WTC11 (cell line): Measurements from ENCODE around the gene SSC5D. TPM values are rescaled to one million over a fixed set of nuclear protein-coding genes. Genes with fewer than 3 reads are reported as not detected.

Source experiments
- ATAC-seq: fragments of 200-7000 bp; cut with Tn5 transposase; 2 replicates; pipeline ENCODE4 v1.10.0; 2021; ENCODE audit warnings: mild to moderate bottlenecking, moderate library complexity
- CTCF ChIA-PET: fragments of 300-600 bp; sonication (Branson Sonifier 250); formaldehyde crosslinking; loops from one replicate; lab custom pipeline; 2021; ENCODE audit warnings: antibody characterized with exemption; lab: Charles Lee
- POLR2A ChIA-PET: fragments of 350-600 bp; sonication (Branson Sonifier 250); formaldehyde crosslinking; loops from one replicate; lab custom pipeline; 2021; ENCODE audit warnings: antibody characterized with exemption; lab: Charles Lee
- DNase-seq: peaks from one replicate; pipeline ENCODE4 v3.0.0; 2021; ENCODE audit warnings: low spot score
- H3K27ac Mint-ChIP-seq: 2 replicates; pipeline ENCODE4 v1.8.0; 2021; ENCODE audit warnings: mixed read lengths
- H3K27me3 Mint-ChIP-seq: 2 replicates; pipeline ENCODE4 v1.8.0; 2021; ENCODE audit warnings: low read depth, mild to moderate bottlenecking, moderate library complexity, mixed read lengths
- H3K36me3 Mint-ChIP-seq: 2 replicates; pipeline ENCODE4 v1.8.0; 2021; ENCODE audit warnings: mixed read lengths
- H3K4me1 Mint-ChIP-seq: 2 replicates; pipeline ENCODE4 v1.8.0; 2022; ENCODE audit warnings: mixed read lengths
- H3K4me3 Mint-ChIP-seq: 2 replicates; pipeline ENCODE4 v1.8.0; 2021; ENCODE audit warnings: mild to moderate bottlenecking, moderate library complexity, mixed read lengths
- H3K9me3 Mint-ChIP-seq: 2 replicates; pipeline ENCODE4 v1.8.0; 2021; ENCODE audit warnings: mixed read lengths
- CBFB ChIP-seq: sonication (generic); formaldehyde crosslinking; IDR thresholded peaks from 2 replicates; pipeline ENCODE4 v1.8.1; 2022; ENCODE audit warnings: mild to moderate bottlenecking, low read depth, missing genetic modification reagents
- EMX1 ChIP-seq: fragments of 250-450 bp; sonication (Bioruptor Pico); IDR thresholded peaks from 2 replicates; pipeline ENCODE4 v1.8.0; 2021; ENCODE audit warnings: mild to moderate bottlenecking
- MYBL2 ChIP-seq: sonication (generic); formaldehyde crosslinking; IDR thresholded peaks from 2 replicates; pipeline ENCODE4 v1.8.1; 2023; ENCODE audit warnings: mild to moderate bottlenecking, moderate library complexity, missing genetic modification reagents
- NFE2L1 ChIP-seq: sonication (generic); formaldehyde crosslinking; IDR thresholded peaks from 2 replicates; pipeline ENCODE4 v1.8.1; 2023; ENCODE audit warnings: missing genetic modification reagents
- ZNF121 ChIP-seq: sonication (generic); formaldehyde crosslinking; IDR thresholded peaks from 2 replicates; pipeline ENCODE4 v1.8.0; 2023; ENCODE audit warnings: missing genetic modification reagents
- ZNF138 ChIP-seq: sonication (generic); formaldehyde crosslinking; conservative IDR thresholded peaks from 2 replicates; pipeline ENCODE4 v1.8.1; 2022; ENCODE audit warnings: mild to moderate bottlenecking, moderate library complexity, missing genetic modification reagents
- ZNF416 ChIP-seq: fragments of 250-450 bp; sonication (Bioruptor Pico); IDR thresholded peaks from 2 replicates; pipeline ENCODE4 v1.9.0; 2021; ENCODE audit warnings: mild to moderate bottlenecking, inconsistent platforms
- ZNF423 ChIP-seq: fragments of 250-450 bp; sonication (Bioruptor Pico); IDR thresholded peaks from 2 replicates; pipeline ENCODE4 v2.1.2; 2022; ENCODE audit warnings: mild to moderate bottlenecking, moderate library complexity
- ZNF671 ChIP-seq: fragments of 250-450 bp; sonication (Bioruptor Pico); IDR thresholded peaks from 2 replicates; pipeline ENCODE4 v1.8.0; 2021; ENCODE audit warnings: mild to moderate bottlenecking
- total RNA-seq: library from RNA; stranded (reverse); gene quantifications from 3 replicates; pipeline ENCODE4 v1.2.3, GENCODE V29; 2021
- TF ChIP-seq, protein P1 (sequence below): sonication (generic); formaldehyde crosslinking; IDR thresholded peaks from 2 replicates; pipeline ENCODE4 v1.8.1; 2023; ENCODE audit warnings: mild to moderate bottlenecking, moderate library complexity, missing genetic modification reagents
- TF ChIP-seq, protein P2 (sequence below): sonication (generic); formaldehyde crosslinking; IDR thresholded peaks from 2 replicates; pipeline ENCODE4 v1.8.1; 2023; ENCODE audit warnings: mild to moderate bottlenecking, missing genetic modification reagents, moderate library complexity
- TF ChIP-seq, protein P3 (sequence below): fragments of 250-450 bp; sonication (Bioruptor Pico); IDR thresholded peaks from 2 replicates; pipeline ENCODE4 v1.9.0; 2021; ENCODE audit warnings: mild to moderate bottlenecking, borderline replicate concordance
- TF ChIP-seq, protein P4 (sequence below): sonication (generic); formaldehyde crosslinking; IDR thresholded peaks from 2 replicates; pipeline ENCODE4 v1.8.1; 2023; ENCODE audit warnings: mild to moderate bottlenecking, missing genetic modification reagents
- TF ChIP-seq, protein P5 (sequence below): fragments of 250-450 bp; sonication (Bioruptor Pico); IDR thresholded peaks from 2 replicates; pipeline ENCODE4 v1.9.0; 2021; ENCODE audit warnings: mild to moderate bottlenecking
- TF ChIP-seq, protein P6 (sequence below): sonication (generic); formaldehyde crosslinking; conservative IDR thresholded peaks from 2 replicates; pipeline ENCODE4 v1.8.1; 2022; ENCODE audit warnings: mild to moderate bottlenecking, missing genetic modification reagents
- TF ChIP-seq, protein P7 (sequence below): sonication (generic); formaldehyde crosslinking; IDR thresholded peaks from 2 replicates; pipeline ENCODE4 v1.8.1; 2022; ENCODE audit warnings: low read depth, missing genetic modification reagents, borderline replicate concordance
- TF ChIP-seq, protein P8 (sequence below): fragments of 200-600 bp; IDR thresholded peaks from 2 replicates; pipeline ENCODE4 v1.8.0; 2022; ENCODE audit warnings: antibody characterized with exemption
- TF ChIP-seq, protein P9 (sequence below): sonication (generic); formaldehyde crosslinking; IDR thresholded peaks from 2 replicates; pipeline ENCODE4 v1.8.1; 2023; ENCODE audit warnings: mild to moderate bottlenecking, missing genetic modification reagents, moderate library complexity

Gene SSC5D
- total RNA-seq, 1 experiment from 2014 or later = 2.9 TPM

DNA sequence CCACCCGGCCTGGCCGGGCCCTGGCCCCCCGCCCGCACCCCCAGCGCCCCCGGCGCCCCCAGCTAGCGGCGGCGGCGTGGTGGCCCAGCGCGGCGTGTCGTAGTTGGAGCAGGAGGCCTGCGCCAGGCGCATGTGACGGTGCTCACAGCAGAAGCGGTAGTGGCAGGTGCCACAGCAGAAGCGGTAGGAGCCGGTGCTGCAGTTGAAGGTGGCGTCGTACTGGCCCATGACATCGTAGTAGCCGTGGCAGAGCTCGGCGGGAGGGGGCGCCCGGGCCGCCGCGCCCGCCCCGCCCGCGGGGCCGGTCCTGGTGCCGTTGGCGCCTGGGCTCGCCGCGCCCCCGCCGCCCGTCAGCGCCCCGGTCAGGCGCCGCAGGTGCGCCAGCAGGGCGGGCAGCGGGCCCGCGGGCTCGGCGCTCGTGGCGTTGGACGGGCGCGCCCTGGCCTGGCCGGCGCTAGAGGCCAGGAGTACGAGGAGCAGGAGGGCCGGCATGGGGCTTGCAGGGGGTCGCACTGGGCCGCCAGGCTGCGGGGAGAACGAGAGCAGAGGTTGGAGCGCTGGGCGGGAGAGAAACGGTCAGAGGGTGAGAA lies 45.8 kb upstream of the SSC5D start:
- Mint-ChIP-seq H3K36me3 (no peaks in the 10 kb centered on the region), H3K27me3 (peaks cover 2% of the 10 kb centered on the region), H3K9me3 (no peaks in the 10 kb centered on the region), H3K4me1 (peaks cover 23% of the 10 kb centered on the region), H3K4me3 (peak overlapping the region; percentile 68), H3K27ac (no peak overlapping the region)
- DNase-seq (peak; percentile 54), ATAC-seq (peak; percentile 18)
- CTCF ChIA-PET = interaction anchor here (0.6 to 1.4 kb wide), 7 partner anchors 19 to 282 kb away, joined by 3 to 4 read pairs (median 3); partner anchors contain the start of gene ISOC2
- TF ChIP-seq, protein P1, sequence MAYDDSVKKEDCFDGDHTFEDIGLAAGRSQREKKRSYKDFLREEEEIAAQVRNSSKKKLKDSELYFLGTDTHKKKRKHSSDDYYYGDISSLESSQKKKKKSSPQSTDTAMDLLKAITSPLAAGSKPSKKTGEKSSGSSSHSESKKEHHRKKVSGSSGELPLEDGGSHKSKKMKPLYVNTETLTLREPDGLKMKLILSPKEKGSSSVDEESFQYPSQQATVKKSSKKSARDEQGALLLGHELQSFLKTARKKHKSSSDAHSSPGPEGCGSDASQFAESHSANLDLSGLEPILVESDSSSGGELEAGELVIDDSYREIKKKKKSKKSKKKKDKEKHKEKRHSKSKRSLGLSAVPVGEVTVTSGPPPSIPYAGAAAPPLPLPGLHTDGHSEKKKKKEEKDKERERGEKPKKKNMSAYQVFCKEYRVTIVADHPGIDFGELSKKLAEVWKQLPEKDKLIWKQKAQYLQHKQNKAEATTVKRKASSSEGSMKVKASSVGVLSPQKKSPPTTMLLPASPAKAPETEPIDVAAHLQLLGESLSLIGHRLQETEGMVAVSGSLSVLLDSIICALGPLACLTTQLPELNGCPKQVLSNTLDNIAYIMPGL = no peak
- no peak for TF ChIP-seq CBFB (CRISPR knock-in tag)
- TF ChIP-seq, protein P2, sequence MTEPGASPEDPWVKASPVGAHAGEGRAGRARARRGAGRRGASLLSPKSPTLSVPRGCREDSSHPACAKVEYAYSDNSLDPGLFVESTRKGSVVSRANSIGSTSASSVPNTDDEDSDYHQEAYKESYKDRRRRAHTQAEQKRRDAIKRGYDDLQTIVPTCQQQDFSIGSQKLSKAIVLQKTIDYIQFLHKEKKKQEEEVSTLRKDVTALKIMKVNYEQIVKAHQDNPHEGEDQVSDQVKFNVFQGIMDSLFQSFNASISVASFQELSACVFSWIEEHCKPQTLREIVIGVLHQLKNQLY = no peak
- TF ChIP-seq ZNF416 (CRISPR knock-in tag) = no peak
- TF ChIP-seq, protein P3, sequence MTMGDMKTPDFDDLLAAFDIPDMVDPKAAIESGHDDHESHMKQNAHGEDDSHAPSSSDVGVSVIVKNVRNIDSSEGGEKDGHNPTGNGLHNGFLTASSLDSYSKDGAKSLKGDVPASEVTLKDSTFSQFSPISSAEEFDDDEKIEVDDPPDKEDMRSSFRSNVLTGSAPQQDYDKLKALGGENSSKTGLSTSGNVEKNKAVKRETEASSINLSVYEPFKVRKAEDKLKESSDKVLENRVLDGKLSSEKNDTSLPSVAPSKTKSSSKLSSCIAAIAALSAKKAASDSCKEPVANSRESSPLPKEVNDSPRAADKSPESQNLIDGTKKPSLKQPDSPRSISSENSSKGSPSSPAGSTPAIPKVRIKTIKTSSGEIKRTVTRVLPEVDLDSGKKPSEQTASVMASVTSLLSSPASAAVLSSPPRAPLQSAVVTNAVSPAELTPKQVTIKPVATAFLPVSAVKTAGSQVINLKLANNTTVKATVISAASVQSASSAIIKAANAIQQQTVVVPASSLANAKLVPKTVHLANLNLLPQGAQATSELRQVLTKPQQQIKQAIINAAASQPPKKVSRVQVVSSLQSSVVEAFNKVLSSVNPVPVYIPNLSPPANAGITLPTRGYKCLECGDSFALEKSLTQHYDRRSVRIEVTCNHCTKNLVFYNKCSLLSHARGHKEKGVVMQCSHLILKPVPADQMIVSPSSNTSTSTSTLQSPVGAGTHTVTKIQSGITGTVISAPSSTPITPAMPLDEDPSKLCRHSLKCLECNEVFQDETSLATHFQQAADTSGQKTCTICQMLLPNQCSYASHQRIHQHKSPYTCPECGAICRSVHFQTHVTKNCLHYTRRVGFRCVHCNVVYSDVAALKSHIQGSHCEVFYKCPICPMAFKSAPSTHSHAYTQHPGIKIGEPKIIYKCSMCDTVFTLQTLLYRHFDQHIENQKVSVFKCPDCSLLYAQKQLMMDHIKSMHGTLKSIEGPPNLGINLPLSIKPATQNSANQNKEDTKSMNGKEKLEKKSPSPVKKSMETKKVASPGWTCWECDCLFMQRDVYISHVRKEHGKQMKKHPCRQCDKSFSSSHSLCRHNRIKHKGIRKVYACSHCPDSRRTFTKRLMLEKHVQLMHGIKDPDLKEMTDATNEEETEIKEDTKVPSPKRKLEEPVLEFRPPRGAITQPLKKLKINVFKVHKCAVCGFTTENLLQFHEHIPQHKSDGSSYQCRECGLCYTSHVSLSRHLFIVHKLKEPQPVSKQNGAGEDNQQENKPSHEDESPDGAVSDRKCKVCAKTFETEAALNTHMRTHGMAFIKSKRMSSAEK (CRISPR knock-in tag) = no peak
- no peak for TF ChIP-seq EMX1 (CRISPR knock-in tag)
- TF ChIP-seq ZNF423 (CRISPR knock-in tag) = no peak
- no peak for TF ChIP-seq NFE2L1
- no peak for TF ChIP-seq ZNF121
- TF ChIP-seq, protein P4, sequence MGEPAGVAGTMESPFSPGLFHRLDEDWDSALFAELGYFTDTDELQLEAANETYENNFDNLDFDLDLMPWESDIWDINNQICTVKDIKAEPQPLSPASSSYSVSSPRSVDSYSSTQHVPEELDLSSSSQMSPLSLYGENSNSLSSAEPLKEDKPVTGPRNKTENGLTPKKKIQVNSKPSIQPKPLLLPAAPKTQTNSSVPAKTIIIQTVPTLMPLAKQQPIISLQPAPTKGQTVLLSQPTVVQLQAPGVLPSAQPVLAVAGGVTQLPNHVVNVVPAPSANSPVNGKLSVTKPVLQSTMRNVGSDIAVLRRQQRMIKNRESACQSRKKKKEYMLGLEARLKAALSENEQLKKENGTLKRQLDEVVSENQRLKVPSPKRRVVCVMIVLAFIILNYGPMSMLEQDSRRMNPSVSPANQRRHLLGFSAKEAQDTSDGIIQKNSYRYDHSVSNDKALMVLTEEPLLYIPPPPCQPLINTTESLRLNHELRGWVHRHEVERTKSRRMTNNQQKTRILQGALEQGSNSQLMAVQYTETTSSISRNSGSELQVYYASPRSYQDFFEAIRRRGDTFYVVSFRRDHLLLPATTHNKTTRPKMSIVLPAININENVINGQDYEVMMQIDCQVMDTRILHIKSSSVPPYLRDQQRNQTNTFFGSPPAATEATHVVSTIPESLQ (CRISPR knock-in tag) = no peak
- TF ChIP-seq, protein P5, sequence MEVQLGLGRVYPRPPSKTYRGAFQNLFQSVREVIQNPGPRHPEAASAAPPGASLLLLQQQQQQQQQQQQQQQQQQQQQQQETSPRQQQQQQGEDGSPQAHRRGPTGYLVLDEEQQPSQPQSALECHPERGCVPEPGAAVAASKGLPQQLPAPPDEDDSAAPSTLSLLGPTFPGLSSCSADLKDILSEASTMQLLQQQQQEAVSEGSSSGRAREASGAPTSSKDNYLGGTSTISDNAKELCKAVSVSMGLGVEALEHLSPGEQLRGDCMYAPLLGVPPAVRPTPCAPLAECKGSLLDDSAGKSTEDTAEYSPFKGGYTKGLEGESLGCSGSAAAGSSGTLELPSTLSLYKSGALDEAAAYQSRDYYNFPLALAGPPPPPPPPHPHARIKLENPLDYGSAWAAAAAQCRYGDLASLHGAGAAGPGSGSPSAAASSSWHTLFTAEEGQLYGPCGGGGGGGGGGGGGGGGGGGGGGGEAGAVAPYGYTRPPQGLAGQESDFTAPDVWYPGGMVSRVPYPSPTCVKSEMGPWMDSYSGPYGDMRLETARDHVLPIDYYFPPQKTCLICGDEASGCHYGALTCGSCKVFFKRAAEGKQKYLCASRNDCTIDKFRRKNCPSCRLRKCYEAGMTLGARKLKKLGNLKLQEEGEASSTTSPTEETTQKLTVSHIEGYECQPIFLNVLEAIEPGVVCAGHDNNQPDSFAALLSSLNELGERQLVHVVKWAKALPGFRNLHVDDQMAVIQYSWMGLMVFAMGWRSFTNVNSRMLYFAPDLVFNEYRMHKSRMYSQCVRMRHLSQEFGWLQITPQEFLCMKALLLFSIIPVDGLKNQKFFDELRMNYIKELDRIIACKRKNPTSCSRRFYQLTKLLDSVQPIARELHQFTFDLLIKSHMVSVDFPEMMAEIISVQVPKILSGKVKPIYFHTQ (CRISPR knock-in tag) = no peak
- TF ChIP-seq, protein P6, sequence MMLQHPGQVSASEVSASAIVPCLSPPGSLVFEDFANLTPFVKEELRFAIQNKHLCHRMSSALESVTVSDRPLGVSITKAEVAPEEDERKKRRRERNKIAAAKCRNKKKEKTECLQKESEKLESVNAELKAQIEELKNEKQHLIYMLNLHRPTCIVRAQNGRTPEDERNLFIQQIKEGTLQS (CRISPR knock-in tag) = no peak
- TF ChIP-seq MYBL2 = no peak
- TF ChIP-seq ZNF138 (CRISPR knock-in tag) = no peak
- no peak for TF ChIP-seq ZNF671
- TF ChIP-seq, protein P7, sequence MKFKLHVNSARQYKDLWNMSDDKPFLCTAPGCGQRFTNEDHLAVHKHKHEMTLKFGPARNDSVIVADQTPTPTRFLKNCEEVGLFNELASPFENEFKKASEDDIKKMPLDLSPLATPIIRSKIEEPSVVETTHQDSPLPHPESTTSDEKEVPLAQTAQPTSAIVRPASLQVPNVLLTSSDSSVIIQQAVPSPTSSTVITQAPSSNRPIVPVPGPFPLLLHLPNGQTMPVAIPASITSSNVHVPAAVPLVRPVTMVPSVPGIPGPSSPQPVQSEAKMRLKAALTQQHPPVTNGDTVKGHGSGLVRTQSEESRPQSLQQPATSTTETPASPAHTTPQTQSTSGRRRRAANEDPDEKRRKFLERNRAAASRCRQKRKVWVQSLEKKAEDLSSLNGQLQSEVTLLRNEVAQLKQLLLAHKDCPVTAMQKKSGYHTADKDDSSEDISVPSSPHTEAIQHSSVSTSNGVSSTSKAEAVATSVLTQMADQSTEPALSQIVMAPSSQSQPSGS (CRISPR knock-in tag) = no peak
- TF ChIP-seq, protein P8, sequence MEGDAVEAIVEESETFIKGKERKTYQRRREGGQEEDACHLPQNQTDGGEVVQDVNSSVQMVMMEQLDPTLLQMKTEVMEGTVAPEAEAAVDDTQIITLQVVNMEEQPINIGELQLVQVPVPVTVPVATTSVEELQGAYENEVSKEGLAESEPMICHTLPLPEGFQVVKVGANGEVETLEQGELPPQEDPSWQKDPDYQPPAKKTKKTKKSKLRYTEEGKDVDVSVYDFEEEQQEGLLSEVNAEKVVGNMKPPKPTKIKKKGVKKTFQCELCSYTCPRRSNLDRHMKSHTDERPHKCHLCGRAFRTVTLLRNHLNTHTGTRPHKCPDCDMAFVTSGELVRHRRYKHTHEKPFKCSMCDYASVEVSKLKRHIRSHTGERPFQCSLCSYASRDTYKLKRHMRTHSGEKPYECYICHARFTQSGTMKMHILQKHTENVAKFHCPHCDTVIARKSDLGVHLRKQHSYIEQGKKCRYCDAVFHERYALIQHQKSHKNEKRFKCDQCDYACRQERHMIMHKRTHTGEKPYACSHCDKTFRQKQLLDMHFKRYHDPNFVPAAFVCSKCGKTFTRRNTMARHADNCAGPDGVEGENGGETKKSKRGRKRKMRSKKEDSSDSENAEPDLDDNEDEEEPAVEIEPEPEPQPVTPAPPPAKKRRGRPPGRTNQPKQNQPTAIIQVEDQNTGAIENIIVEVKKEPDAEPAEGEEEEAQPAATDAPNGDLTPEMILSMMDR = no peak
- TF ChIP-seq, protein P9, sequence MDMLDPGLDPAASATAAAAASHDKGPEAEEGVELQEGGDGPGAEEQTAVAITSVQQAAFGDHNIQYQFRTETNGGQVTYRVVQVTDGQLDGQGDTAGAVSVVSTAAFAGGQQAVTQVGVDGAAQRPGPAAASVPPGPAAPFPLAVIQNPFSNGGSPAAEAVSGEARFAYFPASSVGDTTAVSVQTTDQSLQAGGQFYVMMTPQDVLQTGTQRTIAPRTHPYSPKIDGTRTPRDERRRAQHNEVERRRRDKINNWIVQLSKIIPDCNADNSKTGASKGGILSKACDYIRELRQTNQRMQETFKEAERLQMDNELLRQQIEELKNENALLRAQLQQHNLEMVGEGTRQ (CRISPR knock-in tag) = no peak
- POLR2A ChIA-PET = no interaction called here
